HepG2 (cell line): ENCODE data around the gene ZNF30. TPM values are rescaled to one million over a fixed set of nuclear protein-coding genes. Genes with fewer than 3 reads are reported as not detected.
A peak's percentile ranks its signal among the peaks of the same experiment; 100 is the strongest.

Source experiments
- KAT8 ChIP-seq: IDR thresholded peaks from 2 replicates; pipeline ENCODE4 v1.6.1; 2016; ENCODE audit warnings: missing genetic modification reagents, missing compliant biosample characterization
- NR2F2 ChIP-seq: IDR thresholded peaks from 2 replicates; pipeline ENCODE4 v1.6.1; 2012; ENCODE audit warnings: low read depth, inconsistent platforms, borderline replicate concordance
- PHF21A ChIP-seq: sonication (generic); formaldehyde crosslinking; IDR thresholded peaks from 2 replicates; pipeline ENCODE4 v1.5.0; 2020; ENCODE audit warnings: mild to moderate bottlenecking, missing genetic modification reagents
- TGIF2 ChIP-seq: IDR thresholded peaks from 2 replicates; pipeline ENCODE4 v1.6.1; 2016; ENCODE audit warnings: control low read depth, missing compliant biosample characterization
- ZC3H13 ChIP-seq: sonication (generic); formaldehyde crosslinking; IDR thresholded peaks from 2 replicates; pipeline ENCODE4 v1.8.1; 2023; ENCODE audit warnings: mild to moderate bottlenecking, missing genetic modification reagents, moderate library complexity
- ZNF276 ChIP-seq: sonication (generic); formaldehyde crosslinking; IDR thresholded peaks from 2 replicates; pipeline ENCODE4 v1.4.0; 2020; ENCODE audit warnings: mild to moderate bottlenecking, low read depth, missing genetic modification reagents
- ZNF337 ChIP-seq: sonication (generic); formaldehyde crosslinking; IDR thresholded peaks from 2 replicates; pipeline ENCODE4 v1.5.1; 2020; ENCODE audit warnings: missing genetic modification reagents, low read depth, mild to moderate bottlenecking, borderline replicate concordance
- ZNF549 ChIP-seq: sonication (generic); formaldehyde crosslinking; IDR thresholded peaks from 2 replicates; pipeline ENCODE4 v1.5.0; 2020; ENCODE audit warnings: missing genetic modification reagents
- ZNF766 ChIP-seq: sonication (generic); formaldehyde crosslinking; IDR thresholded peaks from 2 replicates; pipeline ENCODE4 v1.5.0; 2020; ENCODE audit warnings: missing genetic modification reagents, borderline replicate concordance
- ZNF781 ChIP-seq: sonication (generic); formaldehyde crosslinking; IDR thresholded peaks from 2 replicates; pipeline ENCODE4 v1.5.1; 2020; ENCODE audit warnings: borderline replicate concordance, mild to moderate bottlenecking, missing genetic modification reagents; ENCODE audit errors: not compliant biosample characterization
- ZNF784 ChIP-seq: sonication (generic); formaldehyde crosslinking; IDR thresholded peaks from 2 replicates; pipeline ENCODE4 v1.5.1; 2020; ENCODE audit warnings: missing genetic modification reagents, mild to moderate bottlenecking, borderline replicate concordance
- ZNF800 ChIP-seq: sonication (generic); formaldehyde crosslinking; IDR thresholded peaks from 2 replicates; pipeline ENCODE4 v1.4.0; 2020; ENCODE audit warnings: missing genetic modification reagents
- ZSCAN21 ChIP-seq: sonication (generic); formaldehyde crosslinking; IDR thresholded peaks from 2 replicates; pipeline ENCODE4 v1.8.0; 2022; ENCODE audit warnings: mild to moderate bottlenecking, missing genetic modification reagents, moderate library complexity, borderline replicate concordance
- polyA plus RNA-seq, 8 experiments: library from polyadenylated mRNA; depleted of rRNA in 3 of 8; stranded (reverse) in 7 of 8; unstranded in 1 of 8; fragments of >200 nt; fragmentation: Illumina TruSeq in 4 of 8; extraction: Trizol in 4 of 8; gene quantifications; 2 replicates each; pipeline versions ENCODE4 v1.2.1 to v1.2.3, GENCODE V29; 2011 to 2016; ENCODE audit warnings: low read depth in 4 of 8, missing spikeins in 1 of 8, mixed read lengths in 1 of 8; ENCODE audit not compliant: insufficient read depth in 1 of 8
- total RNA-seq, 5 experiments: library from RNA; depleted of rRNA; stranded (reverse); fragments of >200 nt; fragmentation: Illumina TruSeq; extraction: Trizol; gene quantifications; 2 replicates each; pipeline ENCODE4 v1.2.3, GENCODE V29; 2016; ENCODE audit warnings: low read depth in 1 of 5
- TF ChIP-seq, protein P1 (sequence below): sonication (generic); formaldehyde crosslinking; IDR thresholded peaks from 2 replicates; pipeline ENCODE4 v1.8.1; 2023; ENCODE audit warnings: mild to moderate bottlenecking, inconsistent platforms, moderate library complexity, missing genetic modification reagents, borderline replicate concordance
- TF ChIP-seq, protein P2 (sequence below): IDR thresholded peaks from 2 replicates; pipeline ENCODE4 v1.6.1; 2016; ENCODE audit warnings: missing compliant biosample characterization, missing genetic modification reagents, borderline replicate concordance
- TF ChIP-seq, protein P3 (sequence below): sonication (generic); formaldehyde crosslinking; IDR thresholded peaks from 2 replicates; pipeline ENCODE4 v1.5.1; 2020; ENCODE audit warnings: missing genetic modification reagents, mild to moderate bottlenecking, borderline replicate concordance
- TF ChIP-seq, protein P4 (sequence below): sonication (generic); formaldehyde crosslinking; IDR thresholded peaks from 2 replicates; pipeline ENCODE4 v1.4.0; 2020; ENCODE audit warnings: low read depth, mild to moderate bottlenecking, missing genetic modification reagents

ZNF30 gene
- total and polyA plus RNA-seq, 2 of the 13 experiments (the other 11 are each of a cell fraction or from before 2014, with no cell fraction given): 2.3 to 4.4 TPM

- no peak for TF ChIP-seq ZNF276 (CRISPR knock-in tag)
- TF ChIP-seq PHF21A (CRISPR knock-in tag): no peak
- TF ChIP-seq ZNF337 (CRISPR knock-in tag): 0 out of 2 replicates have a peak, but pooled peaks have one; percentile 51
- no peak for TF ChIP-seq ZSCAN21 (CRISPR knock-in tag)
- TF ChIP-seq KAT8 (CRISPR knock-in tag): peak; percentile 37
- TF ChIP-seq ZNF800: no peak
- TF ChIP-seq TGIF2: 0 out of 2 replicates have a peak, but pooled peaks have one; percentile 24
- TF ChIP-seq, protein P1, sequence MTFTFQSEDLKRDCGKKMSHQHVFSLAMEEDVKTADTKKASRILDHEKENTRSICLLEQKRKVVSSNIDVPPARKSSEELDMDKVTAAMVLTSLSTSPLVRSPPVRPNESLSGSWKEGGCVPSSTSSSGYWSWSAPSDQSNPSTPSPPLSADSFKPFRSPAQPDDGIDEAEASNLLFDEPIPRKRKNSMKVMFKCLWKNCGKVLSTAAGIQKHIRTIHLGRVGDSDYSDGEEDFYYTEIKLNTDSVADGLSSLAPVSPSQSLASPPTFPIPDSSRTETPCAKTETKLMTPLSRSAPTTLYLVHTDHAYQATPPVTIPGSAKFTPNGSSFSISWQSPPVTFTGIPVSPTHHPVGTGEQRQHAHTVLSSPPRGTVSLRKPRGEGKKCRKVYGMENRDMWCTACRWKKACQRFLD: peak; percentile 76; the same call in 1 of the 2 replicates
- TF ChIP-seq, protein P2, sequence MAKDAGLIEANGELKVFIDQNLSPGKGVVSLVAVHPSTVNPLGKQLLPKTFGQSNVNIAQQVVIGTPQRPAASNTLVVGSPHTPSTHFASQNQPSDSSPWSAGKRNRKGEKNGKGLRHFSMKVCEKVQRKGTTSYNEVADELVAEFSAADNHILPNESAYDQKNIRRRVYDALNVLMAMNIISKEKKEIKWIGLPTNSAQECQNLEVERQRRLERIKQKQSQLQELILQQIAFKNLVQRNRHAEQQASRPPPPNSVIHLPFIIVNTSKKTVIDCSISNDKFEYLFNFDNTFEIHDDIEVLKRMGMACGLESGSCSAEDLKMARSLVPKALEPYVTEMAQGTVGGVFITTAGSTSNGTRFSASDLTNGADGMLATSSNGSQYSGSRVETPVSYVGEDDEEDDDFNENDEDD (CRISPR knock-in tag): peak; percentile 80; the same call in 1 of the 2 replicates
- TF ChIP-seq, protein P3, sequence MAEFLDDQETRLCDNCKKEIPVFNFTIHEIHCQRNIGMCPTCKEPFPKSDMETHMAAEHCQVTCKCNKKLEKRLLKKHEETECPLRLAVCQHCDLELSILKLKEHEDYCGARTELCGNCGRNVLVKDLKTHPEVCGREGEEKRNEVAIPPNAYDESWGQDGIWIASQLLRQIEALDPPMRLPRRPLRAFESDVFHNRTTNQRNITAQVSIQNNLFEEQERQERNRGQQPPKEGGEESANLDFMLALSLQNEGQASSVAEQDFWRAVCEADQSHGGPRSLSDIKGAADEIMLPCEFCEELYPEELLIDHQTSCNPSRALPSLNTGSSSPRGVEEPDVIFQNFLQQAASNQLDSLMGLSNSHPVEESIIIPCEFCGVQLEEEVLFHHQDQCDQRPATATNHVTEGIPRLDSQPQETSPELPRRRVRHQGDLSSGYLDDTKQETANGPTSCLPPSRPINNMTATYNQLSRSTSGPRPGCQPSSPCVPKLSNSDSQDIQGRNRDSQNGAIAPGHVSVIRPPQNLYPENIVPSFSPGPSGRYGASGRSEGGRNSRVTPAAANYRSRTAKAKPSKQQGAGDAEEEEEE (CRISPR knock-in tag): 0 out of 2 replicates have a peak, but pooled peaks have one; percentile 57
- TF ChIP-seq ZNF766 (CRISPR knock-in tag): 0 out of 2 replicates have a peak, but pooled peaks have one; percentile 49
- no peak for TF ChIP-seq ZNF549 (CRISPR knock-in tag)
- TF ChIP-seq NR2F2: no peak
- peak; percentile 76 for TF ChIP-seq ZC3H13
- peak; percentile 26 for TF ChIP-seq ZNF781
- no peak for TF ChIP-seq ZNF784 (CRISPR knock-in tag)
- TF ChIP-seq, protein P4, sequence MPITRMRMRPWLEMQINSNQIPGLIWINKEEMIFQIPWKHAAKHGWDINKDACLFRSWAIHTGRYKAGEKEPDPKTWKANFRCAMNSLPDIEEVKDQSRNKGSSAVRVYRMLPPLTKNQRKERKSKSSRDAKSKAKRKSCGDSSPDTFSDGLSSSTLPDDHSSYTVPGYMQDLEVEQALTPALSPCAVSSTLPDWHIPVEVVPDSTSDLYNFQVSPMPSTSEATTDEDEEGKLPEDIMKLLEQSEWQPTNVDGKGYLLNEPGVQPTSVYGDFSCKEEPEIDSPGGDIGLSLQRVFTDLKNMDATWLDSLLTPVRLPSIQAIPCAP (CRISPR knock-in tag): no peak
Measured at GRCh38 chr19:34963573-34964406, 37.1 kb downstream of the ZNF30 start, which contains the start of gene ZNF792 (continued).
